Transverse colon (tissue), 4 donors: ENCODE data around the gene LMO2.

ENCODE experiments used
- EP300 ChIP-seq: sonication (generic); formaldehyde crosslinking; IDR thresholded peaks from one replicate; pipeline ENCODE4 v1.6.1; 2017; ENCODE audit warnings: antibody characterized with exemption, low read depth
- POLR2A ChIP-seq: fragments of 450-650 bp; IDR thresholded peaks from one replicate; pipeline ENCODE4 v1.6.1; 2016; ENCODE audit warnings: antibody characterized with exemption, mild to moderate bottlenecking, moderate library complexity
- POLR2AphosphoS5 ChIP-seq, 3 donors: sonication (generic); formaldehyde crosslinking; IDR thresholded peaks; one replicate each; pipeline ENCODE4 v1.6.1; 2016; ENCODE audit warnings: antibody characterized with exemption in 3 of 3
- TF ChIP-seq, protein P1 (sequence below), 5 experiments: fragments of 200-600 bp in 3 of 5; fragments of 450-650 bp in 2 of 5; sonication (generic) in 3 of 5; IDR thresholded peaks; 1 replicate in 2 of 5; 2 replicates in 3 of 5; pipeline ENCODE4 v1.5.1; 2016 to 2017; ENCODE audit warnings: antibody characterized with exemption in 5 of 5, inconsistent platforms in 3 of 5, mild to moderate bottlenecking in 2 of 5, moderate library complexity in 1 of 5

DNA sequence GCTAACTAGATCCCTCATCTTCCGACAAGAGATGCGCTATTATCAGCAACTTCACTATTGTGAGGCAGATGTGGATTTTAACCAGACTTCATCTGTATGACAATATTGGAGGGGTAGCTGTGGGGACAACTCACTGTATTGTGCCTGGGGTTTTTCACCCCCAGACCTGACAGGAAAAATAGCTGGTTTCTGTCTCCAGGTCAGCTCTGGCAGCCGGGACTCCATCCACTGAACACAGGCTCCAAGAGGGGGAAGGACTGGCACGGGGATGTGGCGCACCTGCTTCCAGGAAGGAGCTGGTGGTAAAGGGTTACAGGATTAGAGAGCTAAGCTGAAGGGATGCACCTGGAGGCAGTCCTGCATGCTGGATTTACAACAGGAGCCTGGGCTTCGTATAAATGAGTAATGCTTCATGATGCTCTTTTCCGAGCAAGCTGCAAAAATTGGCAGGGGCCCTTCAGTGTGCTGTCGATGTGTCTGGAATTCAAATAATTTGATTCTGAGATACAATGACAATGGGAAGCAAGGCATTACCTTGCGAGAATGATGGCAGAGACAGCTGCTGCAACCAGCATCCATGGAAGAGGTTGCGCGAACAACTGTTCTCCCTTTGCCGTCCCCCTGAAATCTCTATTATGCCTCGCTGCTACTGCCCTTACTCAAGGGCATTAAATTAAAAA is 49.5 kb downstream of the LMO2 start:
- TF ChIP-seq, protein P1, sequence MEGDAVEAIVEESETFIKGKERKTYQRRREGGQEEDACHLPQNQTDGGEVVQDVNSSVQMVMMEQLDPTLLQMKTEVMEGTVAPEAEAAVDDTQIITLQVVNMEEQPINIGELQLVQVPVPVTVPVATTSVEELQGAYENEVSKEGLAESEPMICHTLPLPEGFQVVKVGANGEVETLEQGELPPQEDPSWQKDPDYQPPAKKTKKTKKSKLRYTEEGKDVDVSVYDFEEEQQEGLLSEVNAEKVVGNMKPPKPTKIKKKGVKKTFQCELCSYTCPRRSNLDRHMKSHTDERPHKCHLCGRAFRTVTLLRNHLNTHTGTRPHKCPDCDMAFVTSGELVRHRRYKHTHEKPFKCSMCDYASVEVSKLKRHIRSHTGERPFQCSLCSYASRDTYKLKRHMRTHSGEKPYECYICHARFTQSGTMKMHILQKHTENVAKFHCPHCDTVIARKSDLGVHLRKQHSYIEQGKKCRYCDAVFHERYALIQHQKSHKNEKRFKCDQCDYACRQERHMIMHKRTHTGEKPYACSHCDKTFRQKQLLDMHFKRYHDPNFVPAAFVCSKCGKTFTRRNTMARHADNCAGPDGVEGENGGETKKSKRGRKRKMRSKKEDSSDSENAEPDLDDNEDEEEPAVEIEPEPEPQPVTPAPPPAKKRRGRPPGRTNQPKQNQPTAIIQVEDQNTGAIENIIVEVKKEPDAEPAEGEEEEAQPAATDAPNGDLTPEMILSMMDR (IDR thresholded peaks at IDR 0.05), result no peak
- TF ChIP-seq POLR2A, result no peak
- TF ChIP-seq POLR2AphosphoS5 (IDR thresholded peaks at IDR 0.05), result no peak
- TF ChIP-seq EP300, result no peak
